ENCODE data around the gene CCDC201.

DNA sequence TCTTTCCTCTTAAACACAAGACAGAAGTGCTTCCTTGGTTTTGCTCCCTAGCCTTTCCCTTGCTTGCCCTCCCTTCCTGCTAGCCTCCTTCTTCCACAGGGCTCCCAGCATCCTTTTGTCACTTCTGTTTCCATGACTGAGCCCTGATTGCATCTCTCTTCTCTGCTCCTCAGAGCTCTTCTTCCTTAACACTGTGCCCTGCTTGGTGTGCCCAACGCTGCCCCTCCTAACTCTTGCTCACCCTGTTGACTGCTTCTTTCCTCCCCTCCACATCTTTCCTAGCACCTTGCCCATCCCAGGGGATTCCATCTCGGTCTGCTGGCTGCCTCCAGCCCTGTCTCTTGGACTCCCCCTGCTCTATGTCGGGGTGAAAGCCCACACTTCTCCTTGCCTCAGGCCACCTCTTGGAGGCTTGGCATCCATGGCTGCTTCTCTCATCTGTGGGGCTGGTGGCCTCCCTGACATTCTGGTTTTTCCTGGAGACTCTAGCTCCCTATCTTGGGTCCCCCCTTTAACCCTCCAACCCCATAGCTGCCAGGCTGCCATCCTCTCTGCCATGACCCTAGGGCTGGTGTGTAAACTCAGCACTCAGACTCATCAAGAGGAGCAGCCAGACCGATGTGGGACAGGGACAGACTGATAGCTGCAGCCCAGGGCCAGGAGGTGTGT, 21.2 kb upstream of the CCDC201 start:
- TF ChIP-seq, protein P1, sequence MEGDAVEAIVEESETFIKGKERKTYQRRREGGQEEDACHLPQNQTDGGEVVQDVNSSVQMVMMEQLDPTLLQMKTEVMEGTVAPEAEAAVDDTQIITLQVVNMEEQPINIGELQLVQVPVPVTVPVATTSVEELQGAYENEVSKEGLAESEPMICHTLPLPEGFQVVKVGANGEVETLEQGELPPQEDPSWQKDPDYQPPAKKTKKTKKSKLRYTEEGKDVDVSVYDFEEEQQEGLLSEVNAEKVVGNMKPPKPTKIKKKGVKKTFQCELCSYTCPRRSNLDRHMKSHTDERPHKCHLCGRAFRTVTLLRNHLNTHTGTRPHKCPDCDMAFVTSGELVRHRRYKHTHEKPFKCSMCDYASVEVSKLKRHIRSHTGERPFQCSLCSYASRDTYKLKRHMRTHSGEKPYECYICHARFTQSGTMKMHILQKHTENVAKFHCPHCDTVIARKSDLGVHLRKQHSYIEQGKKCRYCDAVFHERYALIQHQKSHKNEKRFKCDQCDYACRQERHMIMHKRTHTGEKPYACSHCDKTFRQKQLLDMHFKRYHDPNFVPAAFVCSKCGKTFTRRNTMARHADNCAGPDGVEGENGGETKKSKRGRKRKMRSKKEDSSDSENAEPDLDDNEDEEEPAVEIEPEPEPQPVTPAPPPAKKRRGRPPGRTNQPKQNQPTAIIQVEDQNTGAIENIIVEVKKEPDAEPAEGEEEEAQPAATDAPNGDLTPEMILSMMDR (IDR thresholded peaks at IDR 0.05; ENCODE audit: low read length): no peak
- TF ChIP-seq EZH2phosphoT487 (IDR thresholded peaks at IDR 0.05; ENCODE audit: low read length): no peak
